GM12864 (cell line): ENCODE results near the gene ID2.

ENCODE experiments used
- DNase-seq: peaks from one replicate; pipeline ENCODE4 v3.0.0-alpha.2; 2011; ENCODE audit warnings: low read depth
- H3K4me3 ChIP-seq: 2 replicates; pipeline ENCODE4 v1.5.1; 2011; ENCODE audit warnings: mild to moderate bottlenecking, low read depth, low read length, control low read depth
- TF ChIP-seq, protein P1 (sequence below): IDR thresholded peaks from 2 replicates; pipeline ENCODE4 v1.5.1; 2011; ENCODE audit warnings: low read depth, mild to moderate bottlenecking, moderate library complexity, low read length, control low read depth, inconsistent platforms; ENCODE audit errors: missing control alignments

ID2 gene

GRCh38 chr2:8669157-8669817 lies 12.6 kb upstream of the ID2 start:
- no peak overlapping the region for H3K4me3 ChIP-seq
- TF ChIP-seq, protein P1, sequence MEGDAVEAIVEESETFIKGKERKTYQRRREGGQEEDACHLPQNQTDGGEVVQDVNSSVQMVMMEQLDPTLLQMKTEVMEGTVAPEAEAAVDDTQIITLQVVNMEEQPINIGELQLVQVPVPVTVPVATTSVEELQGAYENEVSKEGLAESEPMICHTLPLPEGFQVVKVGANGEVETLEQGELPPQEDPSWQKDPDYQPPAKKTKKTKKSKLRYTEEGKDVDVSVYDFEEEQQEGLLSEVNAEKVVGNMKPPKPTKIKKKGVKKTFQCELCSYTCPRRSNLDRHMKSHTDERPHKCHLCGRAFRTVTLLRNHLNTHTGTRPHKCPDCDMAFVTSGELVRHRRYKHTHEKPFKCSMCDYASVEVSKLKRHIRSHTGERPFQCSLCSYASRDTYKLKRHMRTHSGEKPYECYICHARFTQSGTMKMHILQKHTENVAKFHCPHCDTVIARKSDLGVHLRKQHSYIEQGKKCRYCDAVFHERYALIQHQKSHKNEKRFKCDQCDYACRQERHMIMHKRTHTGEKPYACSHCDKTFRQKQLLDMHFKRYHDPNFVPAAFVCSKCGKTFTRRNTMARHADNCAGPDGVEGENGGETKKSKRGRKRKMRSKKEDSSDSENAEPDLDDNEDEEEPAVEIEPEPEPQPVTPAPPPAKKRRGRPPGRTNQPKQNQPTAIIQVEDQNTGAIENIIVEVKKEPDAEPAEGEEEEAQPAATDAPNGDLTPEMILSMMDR = no peak
- no peak for DNase-seq

GRCh38 chr2:8670580-8670979 lies 11.3 kb upstream of the ID2 start:
- no peak overlapping the region for H3K4me3 ChIP-seq
- DNase-seq = no peak
- TF ChIP-seq, protein P1 = no peak

DNA sequence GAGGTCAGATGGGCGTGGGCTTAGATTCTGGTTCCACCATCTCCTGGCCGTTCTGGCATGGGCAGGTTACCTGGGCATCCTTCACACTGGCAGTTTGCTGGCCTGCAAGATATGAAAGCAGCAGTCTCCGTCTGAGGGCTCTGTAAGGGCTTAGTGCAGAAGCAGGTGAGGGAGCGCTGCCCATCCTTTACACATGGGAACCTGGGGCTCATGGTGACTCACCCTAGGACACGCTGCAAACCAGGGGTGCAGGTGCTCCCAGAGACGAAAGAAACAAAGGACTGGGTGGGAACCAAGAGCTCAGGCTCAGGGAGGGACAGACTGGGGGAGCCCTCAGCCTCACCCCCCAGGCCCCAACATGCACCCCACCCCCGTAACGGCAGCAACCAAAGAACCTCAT lies 10.7 kb upstream of the ID2 start:
- no peak overlapping the region for H3K4me3 ChIP-seq
- TF ChIP-seq, protein P1 = no peak
- DNase-seq = no peak

GRCh38 chr2:8671802-8672201 lies 10.1 kb upstream of the ID2 start:
- no peak for DNase-seq
- TF ChIP-seq, protein P1 = no peak
- no peak overlapping the region for H3K4me3 ChIP-seq

DNA sequence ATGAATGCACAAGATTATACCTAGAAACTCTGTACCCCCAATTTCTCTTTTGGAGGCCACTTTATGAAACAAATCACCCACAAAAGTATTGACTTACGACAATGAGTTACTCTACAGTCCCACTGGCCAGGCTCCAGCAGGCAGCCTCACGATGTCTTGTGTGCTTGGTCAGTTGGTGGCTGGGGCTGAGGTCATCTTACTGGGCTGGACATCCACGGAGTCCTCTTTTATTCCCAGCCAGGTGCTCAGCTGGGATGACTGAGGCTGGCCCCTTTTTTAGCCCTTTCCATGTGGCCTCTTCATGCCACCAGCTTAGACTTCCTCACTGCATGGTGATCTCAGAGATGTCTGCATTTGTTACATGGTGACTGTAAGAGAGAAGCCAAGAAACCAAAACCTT lies 8.9 kb upstream of the ID2 start:
- no peak overlapping the region for H3K4me3 ChIP-seq
- TF ChIP-seq, protein P1 = no peak
- DNase-seq = no peak

DNA sequence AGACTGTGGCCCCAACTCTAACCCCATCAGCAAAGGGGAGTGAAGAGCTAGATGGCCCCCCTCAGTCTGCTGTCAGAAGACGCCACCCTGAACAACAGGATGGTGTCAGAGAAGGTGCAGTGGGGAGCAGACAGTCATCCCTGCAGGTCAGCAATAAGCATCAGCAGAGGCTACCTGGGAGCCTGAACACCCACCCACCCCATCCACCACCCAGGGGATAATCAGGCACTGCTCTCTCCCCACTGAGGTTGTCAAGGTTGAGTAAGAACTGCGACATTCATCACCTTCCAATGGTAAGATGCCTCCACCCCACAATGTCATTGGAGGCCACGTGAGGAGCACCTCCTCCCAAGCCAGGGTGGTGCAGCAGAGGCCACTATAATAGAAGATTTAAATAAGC lies 8.5 kb upstream of the ID2 start:
- TF ChIP-seq, protein P1 = no peak
- H3K4me3 ChIP-seq = no peak overlapping the region
- no peak for DNase-seq

DNA sequence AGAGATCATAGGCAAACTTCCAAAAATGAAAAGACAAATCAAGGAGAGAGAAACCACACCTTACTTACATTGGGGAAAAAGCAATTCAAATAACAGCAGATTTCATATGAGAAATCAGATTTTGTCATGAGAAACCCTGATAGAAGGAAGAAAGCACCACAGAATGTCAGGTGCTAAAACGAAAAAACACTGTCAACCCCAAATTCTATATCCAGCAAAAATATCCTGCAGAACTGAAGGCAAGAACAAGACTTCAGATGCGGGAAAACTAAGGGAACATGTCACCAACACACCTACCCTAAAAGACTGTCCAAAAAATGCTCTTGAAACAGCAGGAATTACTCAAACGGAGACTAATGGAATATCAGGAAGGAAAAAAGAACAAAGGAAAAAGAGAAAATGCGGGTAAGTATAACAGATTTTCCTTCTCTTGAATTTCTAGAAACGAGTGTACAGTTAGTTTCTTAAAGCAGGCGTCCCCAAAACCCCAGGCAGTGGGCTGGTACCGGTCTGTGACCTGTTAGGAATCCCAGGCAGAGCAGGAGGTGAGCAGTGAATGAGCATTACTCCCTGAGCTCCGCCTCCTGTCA lies 7.3 kb upstream of the ID2 start:
- no peak for DNase-seq
- no peak overlapping the region for H3K4me3 ChIP-seq
- TF ChIP-seq, protein P1 = no peak
